Measurements from ENCODE around the gene PPP1R3F.
"Not testable (repeated sequence)": the region's sequence is repeated elsewhere in the genome, so short reads cannot be mapped to it uniquely, and the experiment has no call there.

The PPP1R3F gene

DNA sequence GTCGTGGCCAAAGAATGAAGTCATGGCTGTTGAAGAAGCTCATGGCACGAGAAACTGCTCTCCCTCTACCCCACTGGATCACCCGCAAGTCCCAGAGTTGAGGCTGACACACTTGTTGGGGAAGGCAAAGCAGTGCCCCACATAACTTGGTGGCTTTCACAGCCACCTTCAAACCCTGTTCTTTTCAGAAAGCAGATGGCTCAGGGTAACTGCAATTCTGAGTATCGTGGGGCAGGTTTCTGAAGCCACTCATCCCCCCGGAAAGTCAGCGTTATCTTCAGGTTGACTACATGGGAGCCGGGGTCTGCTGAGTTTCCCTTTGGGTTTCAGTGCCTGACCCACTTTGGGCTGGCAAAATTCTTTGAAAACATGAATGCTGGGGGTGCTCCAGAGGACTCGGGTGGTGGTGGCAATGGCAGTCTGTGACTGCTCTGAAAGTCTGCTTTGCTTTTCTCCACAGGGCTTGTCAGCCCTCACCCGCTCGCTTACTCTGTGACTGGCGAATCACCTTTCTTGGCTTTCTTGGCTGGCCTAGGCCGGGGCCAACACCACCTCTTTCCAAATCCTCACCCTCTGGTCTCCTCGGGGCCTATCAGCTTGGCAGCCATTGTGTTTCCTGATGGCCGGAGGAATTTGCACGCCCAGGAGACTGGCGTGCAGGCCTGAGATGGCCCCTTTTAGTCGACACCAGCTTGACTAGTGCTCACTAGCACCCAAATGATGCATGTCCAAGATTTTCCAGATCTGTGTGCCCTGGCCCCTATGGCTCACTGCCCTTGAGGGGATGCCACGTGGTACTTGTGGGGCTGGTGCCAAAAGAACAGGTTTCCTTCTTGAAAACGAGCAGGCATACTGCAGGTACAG lies 7.3 kb downstream of the PPP1R3F start:
- DNase-seq = no peak

DNA sequence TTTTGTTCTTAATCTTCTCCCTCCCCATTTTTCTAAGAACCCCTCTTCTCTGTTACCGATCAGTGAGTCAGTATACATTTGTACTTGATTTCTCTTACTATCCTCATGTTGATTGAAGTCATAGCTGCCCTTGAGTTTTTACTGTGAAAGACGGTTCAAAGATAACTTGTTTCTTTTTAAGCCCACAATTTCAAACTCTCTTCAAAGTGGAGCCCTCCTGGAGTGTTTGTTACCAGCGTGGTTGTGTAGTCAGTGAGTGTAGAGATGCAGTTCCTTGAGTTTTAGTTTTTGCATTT lies 7.9 kb downstream of the PPP1R3F start:
- DNase-seq = no peak

DNA sequence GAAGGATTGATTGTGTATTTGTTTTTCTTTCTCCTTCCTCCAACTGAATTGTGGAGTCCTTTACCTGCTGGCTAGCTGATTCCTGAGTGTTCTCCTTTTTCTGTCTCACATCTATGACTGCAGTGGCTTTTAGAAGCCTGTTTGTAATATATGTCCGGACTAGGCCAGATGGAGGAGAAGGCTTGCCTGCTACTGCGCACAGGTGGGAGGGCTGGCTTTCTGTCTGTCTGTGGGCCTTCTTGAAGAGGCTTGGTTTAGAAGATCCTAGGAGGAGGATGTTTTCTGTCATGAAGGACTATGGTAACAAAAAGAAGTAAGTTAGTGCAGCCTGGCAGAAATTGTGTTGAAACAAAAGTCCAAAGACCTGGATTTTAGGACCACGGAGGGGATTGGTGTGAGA lies 8.5 kb downstream of the PPP1R3F start:
- no peak for DNase-seq

DNA sequence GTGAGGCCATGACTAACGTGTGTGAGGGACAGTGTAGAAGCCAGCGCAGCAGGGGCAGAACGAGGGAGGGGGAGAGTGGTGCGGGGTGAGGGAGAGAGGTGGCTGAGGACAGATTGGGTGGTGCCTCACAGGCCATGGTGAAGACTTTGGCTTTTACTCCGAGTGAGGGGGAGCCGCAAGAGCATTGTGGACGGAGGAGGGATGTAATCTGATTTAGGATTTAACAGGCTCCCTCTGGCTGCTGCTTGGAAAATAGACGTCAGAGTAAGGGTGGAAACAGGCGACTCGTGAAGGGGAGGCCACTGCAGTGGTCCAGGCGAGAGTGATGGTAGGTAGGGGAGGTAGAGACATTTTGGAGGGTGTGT lies 13.0 kb downstream of the PPP1R3F start:
- no peak for DNase-seq

DNA sequence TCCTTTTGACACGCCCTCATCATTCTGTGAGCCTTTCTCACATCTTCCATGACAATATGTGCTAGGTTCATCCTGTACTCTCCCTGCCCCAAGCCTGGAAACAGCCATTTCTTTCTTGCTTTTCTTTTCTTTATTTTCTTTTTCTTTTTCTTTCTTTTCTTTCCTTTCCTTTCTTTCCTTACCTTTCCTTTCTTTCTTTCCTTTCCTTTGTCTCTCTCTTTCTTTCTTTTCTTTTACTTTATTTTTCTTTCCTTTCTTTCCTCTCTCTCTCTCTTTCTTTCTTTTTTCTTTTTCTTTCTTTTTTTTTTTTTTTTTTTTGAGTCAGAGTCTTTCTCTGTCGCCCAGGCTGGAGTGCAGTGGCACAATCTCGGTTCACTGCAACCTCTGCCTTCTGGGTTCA lies 14.6 kb downstream of the PPP1R3F start:
- DNase-seq = no peak

DNA sequence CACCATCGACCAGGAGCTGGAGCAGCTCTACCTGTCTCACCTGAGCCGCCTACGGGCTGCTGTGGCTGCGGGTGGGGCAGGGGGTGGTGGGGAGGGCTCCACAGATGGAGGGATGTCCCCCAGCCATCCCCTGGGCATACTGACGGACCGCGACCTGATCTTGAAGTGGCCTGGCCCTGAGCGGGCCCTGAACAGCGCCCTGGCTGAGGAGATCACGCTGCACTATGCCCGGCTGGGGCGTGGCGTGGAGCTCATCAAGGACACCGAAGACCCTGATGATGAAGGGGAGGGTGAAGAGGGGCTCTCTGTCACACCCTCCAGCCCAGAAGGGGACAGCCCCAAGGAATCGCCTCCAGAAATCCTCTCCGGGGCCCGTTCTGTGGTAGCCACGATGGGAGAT lies 16.5 kb downstream of the PPP1R3F start:
- no peak for DNase-seq

DNA sequence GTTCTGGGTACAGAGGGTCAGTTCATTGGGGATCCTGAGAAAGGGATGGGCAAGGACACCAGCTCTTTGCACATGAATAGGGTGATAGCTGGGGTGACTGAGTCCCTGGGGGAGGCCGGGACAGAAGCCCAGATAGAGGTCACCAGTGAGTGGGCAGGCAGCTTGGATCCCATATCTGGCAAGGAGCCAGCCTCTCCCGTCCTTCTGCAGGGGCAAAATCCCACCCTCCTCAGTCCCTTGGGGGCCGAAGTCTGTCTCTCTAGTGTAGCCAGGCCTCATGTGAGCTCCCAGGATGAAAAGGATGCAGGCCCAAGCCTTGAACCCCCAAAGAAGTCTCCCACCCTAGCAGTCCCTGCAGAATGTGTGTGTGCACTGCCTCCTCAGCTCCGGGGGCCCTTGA lies 17.0 kb downstream of the PPP1R3F start:
- no peak for DNase-seq

DNA sequence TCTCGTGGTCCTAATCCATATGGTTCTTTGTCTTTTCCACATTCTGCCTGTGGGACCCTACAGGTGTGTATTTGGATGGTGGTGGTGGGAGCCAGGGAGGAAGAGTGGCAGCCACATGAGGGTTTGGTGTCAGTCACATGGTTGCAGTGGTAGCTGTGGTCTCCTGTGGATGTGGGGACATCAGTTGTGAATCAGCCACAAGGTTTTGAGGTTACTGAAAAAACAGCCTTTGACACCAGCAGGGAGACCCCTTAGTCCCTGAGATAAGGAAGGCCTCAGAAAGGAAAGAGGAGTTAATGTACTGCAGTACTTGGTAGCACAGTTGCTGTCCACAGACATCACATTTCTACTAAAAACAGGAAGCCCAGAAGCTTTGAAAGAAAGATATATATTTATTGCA lies 18.1 kb downstream of the PPP1R3F start:
- no peak for DNase-seq

DNA sequence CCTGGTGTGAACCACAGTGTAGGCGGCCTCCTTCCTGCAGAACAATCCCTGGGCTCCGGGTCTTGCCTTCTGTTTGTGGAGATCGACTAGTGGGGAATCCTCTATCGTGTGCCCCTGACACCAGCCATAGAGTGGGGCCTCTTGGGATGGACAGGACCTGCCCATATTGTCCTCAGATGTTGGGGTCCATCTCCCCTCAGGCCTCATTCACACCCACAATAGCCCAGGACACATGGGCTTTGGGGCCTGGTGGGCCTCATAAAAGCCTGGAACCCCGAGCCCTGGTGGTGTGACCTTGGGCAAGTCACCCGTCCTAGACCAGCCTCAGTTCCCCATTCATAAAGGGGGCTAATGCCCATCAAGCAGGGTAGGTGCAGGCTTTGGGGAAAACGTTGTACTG lies 20.6 kb downstream of the PPP1R3F start:
- no peak for DNase-seq

DNA sequence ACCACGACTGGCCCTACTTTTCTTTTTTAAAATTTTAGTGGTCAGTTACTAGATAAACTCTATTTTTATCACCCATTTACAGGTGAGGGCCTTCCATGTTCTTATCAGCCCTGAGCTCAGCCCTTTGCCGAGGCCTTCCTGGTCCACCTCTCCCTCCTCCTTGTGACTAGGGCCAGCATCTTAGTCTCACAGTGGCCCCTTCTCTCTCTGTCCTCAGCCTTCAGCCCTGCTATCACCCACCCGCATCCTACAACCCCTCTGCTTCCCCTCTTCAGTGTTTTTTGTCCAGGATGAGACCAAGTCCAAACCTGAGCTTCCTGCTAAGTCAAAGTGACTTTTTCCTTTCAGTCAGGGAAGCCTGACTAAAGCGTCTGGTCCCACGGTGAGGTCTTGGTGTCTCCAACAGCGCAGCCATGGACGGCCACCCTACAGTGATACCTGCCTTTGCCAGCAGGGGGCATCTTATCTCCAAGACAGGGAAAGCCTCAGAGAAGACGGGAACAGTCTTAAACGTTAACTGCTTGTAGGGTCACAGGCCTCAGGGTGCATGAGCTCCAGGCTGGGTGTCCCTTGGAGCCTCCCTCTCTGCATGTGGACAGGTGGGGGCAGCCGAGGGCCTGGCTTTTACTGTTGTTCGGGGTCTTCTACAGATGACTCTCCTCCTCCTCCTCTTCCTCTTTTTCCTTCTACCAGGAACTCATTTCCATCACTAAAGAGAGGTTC lies 22.2 kb downstream of the PPP1R3F start:
- DNase-seq = no peak

DNA sequence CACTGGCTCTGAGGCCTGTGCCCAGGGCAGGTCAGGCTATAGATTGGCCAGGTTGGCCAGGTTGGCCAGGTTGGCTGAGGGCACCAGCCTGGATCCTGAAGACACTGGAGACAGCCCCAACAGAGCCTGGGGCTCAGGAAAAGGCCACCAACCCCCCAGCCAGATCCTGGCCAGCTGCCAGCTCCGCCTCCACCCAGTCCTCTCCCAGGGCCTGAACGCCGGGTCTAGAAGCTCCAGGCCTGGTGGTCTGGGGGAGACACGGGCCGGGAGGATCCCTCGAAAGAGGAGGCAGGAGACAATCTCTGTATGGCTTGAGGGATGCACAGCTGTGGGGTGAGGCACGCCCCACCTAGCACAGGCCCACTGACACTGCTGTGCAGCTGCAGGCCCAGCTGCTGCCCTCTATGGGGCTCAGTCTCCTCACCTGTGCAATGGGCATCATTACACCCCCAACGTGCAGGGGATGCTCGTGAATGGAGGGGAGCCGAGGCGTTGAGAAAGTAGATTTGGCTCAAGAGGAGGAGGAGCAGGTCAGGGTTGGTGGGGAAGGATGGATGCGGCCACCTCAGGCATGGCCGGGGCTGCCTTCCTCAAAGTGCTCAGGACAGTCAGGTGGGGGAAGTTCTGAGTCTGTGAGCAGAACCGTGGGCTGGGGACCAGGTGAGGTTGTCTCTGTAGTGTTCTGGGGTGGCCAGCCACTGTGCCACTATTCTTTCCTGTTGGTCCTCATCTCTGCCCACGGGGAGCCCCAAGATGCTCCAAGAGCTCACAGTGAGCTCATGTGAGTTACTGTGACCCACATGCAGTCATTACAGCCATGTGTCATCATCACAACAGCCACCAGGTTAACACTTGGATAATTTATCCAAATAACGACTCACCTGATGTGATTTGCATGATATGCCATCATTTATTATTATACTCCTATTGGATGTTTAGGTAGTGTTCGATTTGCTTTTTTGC lies 23.1 kb downstream of the PPP1R3F start:
- no peak for DNase-seq

DNA sequence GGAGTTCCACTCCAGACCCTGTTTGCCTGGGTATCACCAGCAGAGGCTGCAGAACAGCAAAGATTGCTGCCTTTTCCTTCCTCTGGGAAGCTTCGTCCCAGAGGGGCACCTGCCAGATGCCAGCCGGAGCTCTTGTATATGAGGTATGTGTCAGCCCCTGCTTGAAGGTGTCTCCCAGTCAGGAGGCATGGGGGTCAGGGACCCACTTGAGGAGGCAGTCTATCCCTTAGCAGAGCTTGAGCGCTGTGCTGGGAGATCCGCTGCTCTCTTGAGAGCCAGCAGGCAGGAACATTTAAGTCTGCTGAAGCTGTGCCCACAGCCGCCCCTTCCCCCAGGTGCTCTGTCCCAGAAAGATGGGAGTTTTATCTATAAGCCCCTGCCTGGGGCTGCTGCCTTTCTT lies 29.7 kb downstream of the PPP1R3F start:
- not testable (repeated sequence) for DNase-seq

DNA sequence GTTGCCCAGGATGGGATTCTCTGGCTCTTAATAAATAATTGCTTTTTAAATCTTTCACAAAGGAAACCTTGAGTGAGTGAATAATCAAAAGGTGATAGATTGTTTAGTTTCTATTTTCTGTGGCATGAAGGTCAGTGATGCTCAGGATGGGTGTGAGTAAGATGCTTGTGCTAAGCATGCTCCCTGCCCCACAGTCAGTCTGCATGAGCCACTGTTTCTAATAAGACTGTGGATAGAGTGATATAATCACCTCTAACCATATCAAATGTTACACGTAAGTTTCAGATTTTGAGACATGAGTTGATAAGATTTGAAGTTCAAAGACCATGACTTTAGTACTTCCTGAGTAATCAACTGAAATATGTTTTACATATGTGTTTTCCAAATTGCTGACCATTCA lies 31.1 kb downstream of the PPP1R3F start:
- DNase-seq = no peak

DNA sequence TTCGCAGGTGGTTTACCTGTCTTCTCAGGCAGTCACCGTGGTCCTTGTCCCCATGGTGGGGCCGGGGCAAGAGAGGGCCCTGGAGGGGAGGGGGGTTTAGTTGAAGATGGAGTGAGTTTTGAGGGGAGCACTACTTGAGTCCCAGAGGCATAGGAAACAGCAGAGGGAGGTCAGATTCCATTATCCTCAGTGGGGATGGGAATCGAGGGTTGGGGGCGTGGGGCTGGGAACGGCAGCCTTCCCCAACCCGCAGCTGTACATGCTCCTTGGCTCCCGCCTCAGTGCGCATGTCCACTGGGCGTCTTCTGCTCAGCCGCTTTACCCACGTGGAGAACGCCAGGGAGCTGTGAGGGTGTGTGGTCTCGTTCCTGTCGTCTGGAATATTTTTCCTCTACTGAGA lies 33.8 kb downstream of the PPP1R3F start, which contains the start of gene GAGE10:
Gene GAGE10 (plus strand): TSS at position 301 of the 400 bp plus-strand sequence. CDS start 1,214 bp downstream, outside the sequence.
- DNase-seq = no peak

DNA sequence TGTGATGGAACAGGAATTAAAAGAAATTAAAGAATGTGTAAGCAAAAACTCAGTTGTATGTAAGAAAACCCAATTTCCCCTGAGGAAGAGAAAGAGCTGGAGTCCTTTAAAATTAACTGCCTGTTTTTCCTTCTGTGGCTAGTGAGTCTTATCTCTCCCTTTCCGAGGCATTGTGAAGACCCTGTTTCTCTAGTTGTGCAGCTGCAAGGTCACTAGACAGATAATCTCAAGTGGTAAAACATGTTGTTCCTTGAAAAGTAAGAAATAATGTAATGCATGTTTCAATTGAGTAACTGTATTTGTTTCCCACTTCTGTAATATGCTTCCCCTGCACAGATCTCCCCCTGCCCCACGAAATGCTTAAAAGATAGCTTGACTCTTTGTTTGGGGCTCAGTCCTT lies 38.2 kb downstream of the PPP1R3F start:
- DNase-seq = not testable (repeated sequence)

DNA sequence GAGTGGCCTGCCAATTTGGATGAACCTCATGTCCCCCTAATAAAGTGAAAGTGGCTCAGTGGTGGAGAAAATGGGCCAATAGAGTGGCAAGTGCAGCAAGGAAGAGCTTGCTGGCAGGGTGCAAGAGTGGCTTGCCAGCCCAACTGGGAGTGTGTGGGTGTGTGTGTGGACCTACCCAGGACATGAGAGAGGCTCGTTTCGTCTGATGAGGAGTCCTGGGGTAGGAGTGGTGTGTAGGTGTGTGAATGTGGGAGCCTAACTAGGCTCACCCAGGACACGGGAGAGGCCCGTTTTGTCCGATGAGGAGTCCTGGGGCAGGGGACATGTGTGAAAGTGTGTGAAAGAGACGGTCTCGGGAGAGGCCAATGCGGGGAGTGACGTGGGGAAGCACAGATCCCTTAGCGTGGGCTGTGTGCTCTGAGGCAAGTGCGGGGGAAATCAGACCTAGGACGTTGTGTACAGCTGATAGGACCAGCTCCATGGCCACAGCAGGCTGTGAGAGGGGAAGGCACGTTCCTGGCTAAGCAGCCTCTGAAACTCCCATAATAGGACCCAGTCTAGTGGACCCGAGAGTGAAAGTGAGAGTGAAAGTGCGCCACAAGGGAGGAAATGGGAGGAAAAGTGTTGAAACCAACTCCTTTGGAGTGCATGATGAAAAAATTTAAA lies 39.1 kb downstream of the PPP1R3F start:
- no peak for DNase-seq

DNA sequence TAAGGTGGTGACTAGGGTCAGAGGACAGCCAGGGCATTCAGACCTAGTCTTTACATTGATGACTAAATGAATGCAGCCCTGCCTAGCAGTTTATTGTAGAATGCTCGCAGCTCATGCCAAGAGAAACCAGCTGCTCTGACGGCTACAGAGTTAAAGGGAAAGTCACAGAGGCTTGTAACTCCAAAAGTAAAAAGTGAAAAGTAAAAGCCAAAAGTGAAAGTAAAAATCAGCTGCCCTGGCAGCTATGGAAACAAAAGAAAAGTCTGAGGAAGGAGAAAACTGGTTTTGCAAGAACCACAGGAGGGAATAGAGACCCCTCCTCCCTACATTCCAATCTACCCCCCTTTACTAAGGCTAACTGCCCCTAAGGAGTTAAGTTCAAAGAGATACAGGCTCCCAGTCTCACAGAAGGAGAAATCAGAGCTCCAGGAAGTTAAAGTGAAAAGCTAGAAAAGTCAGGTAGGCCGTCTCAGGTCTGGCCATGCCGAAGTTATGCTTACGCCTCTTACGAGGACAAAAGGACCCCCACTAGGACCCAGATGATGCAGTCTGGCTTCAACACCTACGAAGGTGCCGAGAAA lies 39.9 kb downstream of the PPP1R3F start:
- DNase-seq = no peak

DNA sequence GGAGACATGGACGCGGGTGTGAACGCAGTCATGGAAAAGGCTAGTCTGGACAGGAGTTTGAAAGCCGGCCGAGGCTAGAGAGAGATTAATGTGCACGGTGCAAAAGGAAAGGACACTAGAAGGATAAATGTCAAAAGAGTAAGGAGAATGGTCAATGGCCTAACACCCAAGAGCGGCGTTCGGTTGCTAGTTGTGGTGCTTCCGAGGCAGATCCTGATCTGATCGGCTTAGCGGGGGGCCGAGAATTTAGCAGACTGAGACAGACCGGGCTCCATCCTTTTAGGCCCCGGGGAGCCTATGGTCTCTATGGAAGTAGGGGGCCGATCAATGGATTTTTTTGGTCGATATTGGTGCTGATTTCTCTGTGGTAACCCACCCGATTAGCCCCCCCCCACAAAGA lies 40.8 kb downstream of the PPP1R3F start:
- DNase-seq = no peak

DNA sequence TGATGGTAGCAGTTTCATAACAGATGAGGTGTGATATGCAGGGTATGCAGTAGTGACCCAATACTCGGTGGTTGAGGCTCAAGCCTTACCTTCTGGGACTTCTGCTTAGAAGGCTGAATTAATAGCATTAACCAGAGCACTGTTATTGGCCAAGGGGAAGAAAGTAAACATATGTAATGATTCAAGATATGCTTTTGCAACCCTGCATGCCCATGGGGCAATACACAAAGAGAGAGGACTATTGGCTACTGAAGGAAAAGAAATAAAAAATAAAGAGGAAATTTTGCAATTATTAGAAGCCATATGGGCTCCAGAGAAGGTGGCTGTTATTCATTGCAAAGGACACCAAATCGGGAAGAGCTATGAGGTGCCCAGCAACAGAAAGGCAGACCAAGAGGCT lies 42.6 kb downstream of the PPP1R3F start:
- no peak for DNase-seq

DNA sequence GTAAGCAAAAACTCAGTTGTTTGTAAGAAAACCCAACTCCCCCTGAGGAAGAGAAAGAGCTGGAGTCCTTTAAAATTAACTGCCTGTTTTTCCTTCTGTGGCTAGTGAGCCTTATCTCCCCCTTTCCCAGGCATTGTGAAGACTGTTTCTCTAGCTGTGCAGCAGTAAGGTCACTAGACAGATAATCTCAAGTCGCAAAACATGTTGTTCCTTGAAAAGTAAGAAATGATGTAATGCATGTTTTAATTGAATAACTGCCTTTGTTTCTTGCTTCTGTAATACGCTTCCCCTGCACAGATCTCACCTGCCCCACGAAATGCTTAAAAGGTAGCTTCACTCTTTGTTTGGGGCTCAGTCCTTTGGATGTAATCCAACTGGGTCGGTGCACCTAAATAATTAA lies 46.5 kb downstream of the PPP1R3F start:
- no peak for DNase-seq

DNA sequence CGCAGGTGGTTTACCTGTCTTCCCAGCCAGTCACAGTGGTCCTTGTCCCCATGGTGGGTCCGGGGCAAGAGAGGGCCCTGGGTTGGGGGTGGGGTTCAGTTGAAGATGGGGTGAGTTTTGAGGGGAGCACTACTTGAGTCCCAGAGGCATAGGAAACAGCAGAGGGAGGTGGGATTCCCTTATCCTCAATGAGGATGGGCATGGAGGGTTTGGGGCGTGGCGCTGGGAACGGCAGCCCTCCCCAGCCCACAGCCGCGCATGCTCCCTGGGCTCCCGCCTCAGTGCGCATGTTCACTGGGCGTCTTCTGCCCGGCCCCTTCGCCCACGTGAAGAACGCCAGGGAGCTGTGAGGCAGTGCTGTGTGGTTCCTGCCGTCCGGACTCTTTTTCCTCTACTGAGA lies 52.1 kb downstream of the PPP1R3F start, which contains the start of gene GAGE12J:
Gene GAGE12J (plus strand): TSS at position 301 of the 400 bp plus-strand sequence. CDS start 1,157 bp downstream, outside the sequence.
- DNase-seq = not testable (repeated sequence)

DNA sequence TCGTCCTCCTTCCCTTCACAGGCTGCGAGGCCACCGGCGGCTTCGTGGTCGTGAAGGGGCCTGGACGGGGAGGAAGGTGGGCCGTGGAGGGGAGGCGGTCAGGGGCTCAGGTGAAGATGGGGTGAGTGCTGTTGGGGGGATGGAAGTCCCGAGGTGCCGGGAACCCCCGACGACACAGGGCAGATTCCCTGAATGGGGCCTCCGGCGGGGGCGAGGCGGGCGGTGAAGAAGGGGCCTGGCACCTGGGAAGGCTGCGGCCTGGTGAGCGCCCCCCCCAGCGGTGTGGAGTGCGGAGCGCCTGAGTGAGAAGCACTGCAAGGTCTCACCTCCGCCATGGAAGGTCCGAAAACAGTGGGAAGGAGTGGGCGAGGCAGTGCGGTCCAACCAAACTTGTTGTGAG lies 52.7 kb downstream of the PPP1R3F start:
- DNase-seq = not testable (repeated sequence)
